ENCODE results near the gene PAX8.

The PAX8 gene

GRCh38 chr2:113227698-113228097 is 51.0 kb downstream of the PAX8 start:
- H3K27me3 Mint-ChIP-seq, result no peaks in the 10 kb centered on the region
- peaks cover 2% of the 10 kb centered on the region for H3K36me3 Mint-ChIP-seq (ENCODE audit: insufficient read depth)
- H3K27ac Mint-ChIP-seq (ENCODE audit: low read depth), result no peak overlapping the region
- H3K4me3 Mint-ChIP-seq, result no peak overlapping the region
- ATAC-seq (replicated peaks; ENCODE audit: extremely low read depth, poor library complexity, severe bottlenecking) (no peak), DNase-seq (ENCODE audit: low spot score in 2 of 2) (no peak)
- no peaks in the 10 kb centered on the region for H3K9me3 Mint-ChIP-seq
- no peaks in the 10 kb centered on the region for H3K4me1 Mint-ChIP-seq

- no peaks in the 10 kb centered on the region for H3K9me3 Mint-ChIP-seq
- peaks cover 2% of the 10 kb centered on the region for H3K36me3 Mint-ChIP-seq (ENCODE audit: insufficient read depth)
- H3K27me3 Mint-ChIP-seq, result no peaks in the 10 kb centered on the region
- DNase-seq (ENCODE audit: low spot score in 2 of 2) (no peak), ATAC-seq (replicated peaks; ENCODE audit: extremely low read depth, poor library complexity, severe bottlenecking) (no peak)
- no peaks in the 10 kb centered on the region for H3K4me1 Mint-ChIP-seq
- no peak overlapping the region for H3K27ac Mint-ChIP-seq (ENCODE audit: low read depth)
- no peak overlapping the region for H3K4me3 Mint-ChIP-seq
These were observed 51.4 kb downstream of the PAX8 start for GRCh38 chr2:113227290-113227689.

GRCh38 chr2:113226462-113226861 is 52.3 kb downstream of the PAX8 start:
- Mint-ChIP-seq H3K4me3 (no peak overlapping the region), H3K9me3 (no peaks in the 10 kb centered on the region), H3K4me1 (no peaks in the 10 kb centered on the region), H3K27me3 (no peaks in the 10 kb centered on the region), H3K36me3 (ENCODE audit: insufficient read depth) (peaks cover 2% of the 10 kb centered on the region), H3K27ac (ENCODE audit: low read depth) (no peak overlapping the region)
- DNase-seq (ENCODE audit: low spot score in 2 of 2) (no peak), ATAC-seq (replicated peaks; ENCODE audit: extremely low read depth, poor library complexity, severe bottlenecking) (no peak)

GRCh38 chr2:113225263-113226259 is 53.2 kb downstream of the PAX8 start:
- Mint-ChIP-seq H3K4me1 (no peaks in the 10 kb centered on the region), H3K36me3 (ENCODE audit: insufficient read depth) (peaks cover 2% of the 10 kb centered on the region), H3K4me3 (no peak overlapping the region), H3K27me3 (no peaks in the 10 kb centered on the region), H3K9me3 (no peaks in the 10 kb centered on the region), H3K27ac (ENCODE audit: low read depth) (no peak overlapping the region)
- DNase-seq (ENCODE audit: low spot score in 2 of 2) (no peak), ATAC-seq (replicated peaks; ENCODE audit: extremely low read depth, poor library complexity, severe bottlenecking) (no peak)

- Mint-ChIP-seq H3K27me3 (no peaks in the 10 kb centered on the region), H3K36me3 (ENCODE audit: insufficient read depth) (peaks cover 2% of the 10 kb centered on the region), H3K4me1 (no peaks in the 10 kb centered on the region), H3K9me3 (no peaks in the 10 kb centered on the region), H3K4me3 (no peak overlapping the region), H3K27ac (ENCODE audit: low read depth) (no peak overlapping the region)
- DNase-seq (ENCODE audit: low spot score in 2 of 2) (no peak), ATAC-seq (replicated peaks; ENCODE audit: extremely low read depth, poor library complexity, severe bottlenecking) (no peak)
These were observed 54.0 kb downstream of the PAX8 start for GRCh38 chr2:113224647-113225236.

- no peaks in the 10 kb centered on the region for H3K4me1 Mint-ChIP-seq
- H3K9me3 Mint-ChIP-seq, result no peaks in the 10 kb centered on the region
- peaks cover 2% of the 10 kb centered on the region for H3K36me3 Mint-ChIP-seq (ENCODE audit: insufficient read depth)
- H3K27me3 Mint-ChIP-seq, result no peaks in the 10 kb centered on the region
- ATAC-seq (replicated peaks; ENCODE audit: extremely low read depth, poor library complexity, severe bottlenecking) (no peak), DNase-seq (ENCODE audit: low spot score in 2 of 2) (no peak)
- no peak overlapping the region for H3K27ac Mint-ChIP-seq (ENCODE audit: low read depth)
- H3K4me3 Mint-ChIP-seq, result no peak overlapping the region
These were observed 54.9 kb downstream of the PAX8 start for GRCh38 chr2:113223813-113224212.

- ATAC-seq (replicated peaks; ENCODE audit: extremely low read depth, poor library complexity, severe bottlenecking) (no peak), DNase-seq (ENCODE audit: low spot score in 2 of 2) (no peak)
- Mint-ChIP-seq H3K4me3 (no peak overlapping the region), H3K4me1 (peaks cover 13% of the 10 kb centered on the region), H3K36me3 (ENCODE audit: insufficient read depth) (peaks cover 2% of the 10 kb centered on the region), H3K27ac (ENCODE audit: low read depth) (no peak overlapping the region), H3K27me3 (no peaks in the 10 kb centered on the region), H3K9me3 (no peaks in the 10 kb centered on the region)
These were observed 56.9 kb downstream of the PAX8 start for GRCh38 chr2:113221846-113222245.

GRCh38 chr2:113220970-113221708 is 57.6 kb downstream of the PAX8 start:
- Mint-ChIP-seq H3K27ac (ENCODE audit: low read depth) (no peak overlapping the region), H3K9me3 (no peaks in the 10 kb centered on the region), H3K27me3 (no peaks in the 10 kb centered on the region)

GRCh38 chr2:113219889-113220641 is 58.7 kb downstream of the PAX8 start:
- Mint-ChIP-seq H3K9me3 (no peaks in the 10 kb centered on the region), H3K36me3 (ENCODE audit: insufficient read depth) (no peaks in the 10 kb centered on the region), H3K4me3 (no peak overlapping the region), H3K27me3 (no peaks in the 10 kb centered on the region), H3K27ac (ENCODE audit: low read depth) (no peak overlapping the region), H3K4me1 (peaks cover 13% of the 10 kb centered on the region)
- no peak for DNase-seq (ENCODE audit: low spot score in 2 of 2)
- no peak for ATAC-seq (replicated peaks; ENCODE audit: extremely low read depth, poor library complexity, severe bottlenecking)

More at GRCh38 chr2:113220970-113221708, 57.6 kb downstream of the PAX8 start:
- H3K4me1 Mint-ChIP-seq, result peaks cover 13% of the 10 kb centered on the region
- no peak for DNase-seq (ENCODE audit: low spot score in 2 of 2)
- no peaks in the 10 kb centered on the region for H3K36me3 Mint-ChIP-seq (ENCODE audit: insufficient read depth)
- no peak overlapping the region for H3K4me3 Mint-ChIP-seq
- ATAC-seq (replicated peaks; ENCODE audit: extremely low read depth, poor library complexity, severe bottlenecking), result no peak

GRCh38 chr2:113219525-113219888 is 59.2 kb downstream of the PAX8 start:
- Mint-ChIP-seq H3K4me1 (peaks cover 13% of the 10 kb centered on the region), H3K36me3 (ENCODE audit: insufficient read depth) (no peaks in the 10 kb centered on the region), H3K27me3 (no peaks in the 10 kb centered on the region), H3K27ac (ENCODE audit: low read depth) (no peak overlapping the region), H3K9me3 (no peaks in the 10 kb centered on the region), H3K4me3 (no peak overlapping the region)
- no peak for ATAC-seq (replicated peaks; ENCODE audit: extremely low read depth, poor library complexity, severe bottlenecking)
- no peak for DNase-seq (ENCODE audit: low spot score in 2 of 2)

- Mint-ChIP-seq H3K27ac (ENCODE audit: low read depth) (no peak overlapping the region), H3K36me3 (ENCODE audit: insufficient read depth) (no peaks in the 10 kb centered on the region), H3K27me3 (no peaks in the 10 kb centered on the region), H3K4me3 (no peak overlapping the region), H3K9me3 (no peaks in the 10 kb centered on the region), H3K4me1 (peaks cover 13% of the 10 kb centered on the region)
- ATAC-seq (replicated peaks; ENCODE audit: extremely low read depth, poor library complexity, severe bottlenecking) (no peak), DNase-seq (ENCODE audit: low spot score in 2 of 2) (no peak)
These were observed 59.7 kb downstream of the PAX8 start for GRCh38 chr2:113219092-113219441.
